ENCODE results near the gene DBF4B.

DNA sequence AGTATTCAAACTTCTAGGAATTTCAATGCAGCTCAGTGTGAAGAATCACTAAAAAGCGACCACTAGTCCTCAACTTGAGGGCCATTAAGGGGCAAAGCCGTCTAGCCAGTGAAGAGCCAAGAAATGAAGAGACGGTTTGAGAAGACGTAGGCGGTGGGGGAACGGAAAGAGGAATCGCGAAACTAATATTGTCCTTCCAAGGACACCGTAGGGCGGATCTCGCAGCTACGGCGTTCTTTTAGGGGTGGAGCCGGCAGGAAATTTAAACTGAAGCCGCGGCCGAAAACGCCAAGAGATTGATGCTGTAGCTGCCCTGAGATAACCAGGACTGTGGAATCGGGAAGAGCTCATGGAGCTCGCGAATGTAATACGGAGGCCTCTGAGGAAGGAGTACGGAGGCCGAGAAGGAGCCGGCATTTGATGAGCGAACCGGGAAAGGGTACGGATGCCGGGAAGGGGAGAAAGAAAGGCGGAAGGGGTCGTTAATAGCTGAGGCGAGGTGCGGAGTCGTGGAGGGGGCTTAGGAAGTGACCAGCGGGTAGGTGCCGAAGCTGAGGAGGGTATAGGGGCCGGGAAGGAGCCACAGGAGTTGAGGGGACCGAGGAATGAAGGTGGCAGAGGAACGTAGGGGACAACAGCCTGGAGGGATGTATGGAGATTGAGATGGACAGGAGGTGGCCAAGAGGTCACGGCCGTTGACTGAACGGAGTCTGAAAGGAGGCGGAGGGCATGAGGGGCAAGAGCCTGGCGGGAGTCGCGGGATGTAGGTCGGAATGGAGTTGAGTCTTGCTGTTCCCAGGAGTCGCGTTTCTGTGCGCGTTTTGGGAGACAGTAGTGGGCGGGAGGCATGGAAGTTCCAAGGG lies at the start of gene DBF4B:
- TF ChIP-seq, protein P1, sequence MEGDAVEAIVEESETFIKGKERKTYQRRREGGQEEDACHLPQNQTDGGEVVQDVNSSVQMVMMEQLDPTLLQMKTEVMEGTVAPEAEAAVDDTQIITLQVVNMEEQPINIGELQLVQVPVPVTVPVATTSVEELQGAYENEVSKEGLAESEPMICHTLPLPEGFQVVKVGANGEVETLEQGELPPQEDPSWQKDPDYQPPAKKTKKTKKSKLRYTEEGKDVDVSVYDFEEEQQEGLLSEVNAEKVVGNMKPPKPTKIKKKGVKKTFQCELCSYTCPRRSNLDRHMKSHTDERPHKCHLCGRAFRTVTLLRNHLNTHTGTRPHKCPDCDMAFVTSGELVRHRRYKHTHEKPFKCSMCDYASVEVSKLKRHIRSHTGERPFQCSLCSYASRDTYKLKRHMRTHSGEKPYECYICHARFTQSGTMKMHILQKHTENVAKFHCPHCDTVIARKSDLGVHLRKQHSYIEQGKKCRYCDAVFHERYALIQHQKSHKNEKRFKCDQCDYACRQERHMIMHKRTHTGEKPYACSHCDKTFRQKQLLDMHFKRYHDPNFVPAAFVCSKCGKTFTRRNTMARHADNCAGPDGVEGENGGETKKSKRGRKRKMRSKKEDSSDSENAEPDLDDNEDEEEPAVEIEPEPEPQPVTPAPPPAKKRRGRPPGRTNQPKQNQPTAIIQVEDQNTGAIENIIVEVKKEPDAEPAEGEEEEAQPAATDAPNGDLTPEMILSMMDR (IDR thresholded peaks at IDR 0.05; ENCODE audit: borderline replicate concordance, extremely low read depth, low read length, poor library complexity, severe bottlenecking): no peak
- TF ChIP-seq EZH2 (IDR thresholded peaks at IDR 0.05; ENCODE audit: borderline replicate concordance, low read depth, low read length, severe bottlenecking): no peak

All from DND-41 (cell line).